Spleen (tissue), 7 donors: Measurements from ENCODE around the gene ZC3H12D.

Source experiments
- POLR2A ChIP-seq, 3 donors: fragments of 450-650 bp; IDR thresholded peaks; one replicate each; pipeline ENCODE4 v1.5.1; 2017; ENCODE audit warnings: antibody characterized with exemption in 3 of 3, mild to moderate bottlenecking in 1 of 3
- TF ChIP-seq, protein P1 (sequence below), 11 experiments: fragments of 200-600 bp in 7 of 11; fragments of 450-650 bp in 4 of 11; sonication (generic) in 4 of 11; IDR thresholded peaks in 8 of 11; conservative IDR thresholded peaks in 3 of 11; 1 replicate in 7 of 11; 2 replicates in 4 of 11; pipeline versions ENCODE4 v1.4.0 to v1.8.0; 2016 to 2021; ENCODE audit warnings: antibody characterized with exemption in 11 of 11, inconsistent platforms in 4 of 11, mild to moderate bottlenecking in 1 of 11
- donor health status: DM: no; HTN: no; CAD: no; lungs with moderate emphysema.
- donor health status: DM: no; HTN: no; CAD: no.
- donor health status: DM: no; HTN: no; CAD: no.

DNA sequence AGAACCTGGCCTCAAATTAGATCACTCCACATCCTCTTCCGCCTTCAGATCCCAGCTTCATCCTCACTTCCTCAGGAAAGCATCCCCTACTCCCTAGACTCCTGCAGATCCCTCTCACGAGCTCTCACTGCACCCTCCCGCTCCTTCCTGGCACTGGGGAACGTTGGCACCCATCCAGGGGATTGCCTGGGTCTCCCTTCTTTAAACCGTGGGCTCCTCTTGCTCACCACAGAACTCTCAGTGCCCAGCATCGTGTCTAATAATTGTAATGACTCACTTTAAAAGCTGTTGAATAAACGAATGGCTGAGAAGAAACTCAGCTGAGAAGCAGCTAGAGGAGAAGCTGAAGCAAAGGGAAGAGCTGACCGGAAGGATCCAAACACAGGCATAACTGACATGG, 20.4 kb downstream of the ZC3H12D start:
- TF ChIP-seq, protein P1, sequence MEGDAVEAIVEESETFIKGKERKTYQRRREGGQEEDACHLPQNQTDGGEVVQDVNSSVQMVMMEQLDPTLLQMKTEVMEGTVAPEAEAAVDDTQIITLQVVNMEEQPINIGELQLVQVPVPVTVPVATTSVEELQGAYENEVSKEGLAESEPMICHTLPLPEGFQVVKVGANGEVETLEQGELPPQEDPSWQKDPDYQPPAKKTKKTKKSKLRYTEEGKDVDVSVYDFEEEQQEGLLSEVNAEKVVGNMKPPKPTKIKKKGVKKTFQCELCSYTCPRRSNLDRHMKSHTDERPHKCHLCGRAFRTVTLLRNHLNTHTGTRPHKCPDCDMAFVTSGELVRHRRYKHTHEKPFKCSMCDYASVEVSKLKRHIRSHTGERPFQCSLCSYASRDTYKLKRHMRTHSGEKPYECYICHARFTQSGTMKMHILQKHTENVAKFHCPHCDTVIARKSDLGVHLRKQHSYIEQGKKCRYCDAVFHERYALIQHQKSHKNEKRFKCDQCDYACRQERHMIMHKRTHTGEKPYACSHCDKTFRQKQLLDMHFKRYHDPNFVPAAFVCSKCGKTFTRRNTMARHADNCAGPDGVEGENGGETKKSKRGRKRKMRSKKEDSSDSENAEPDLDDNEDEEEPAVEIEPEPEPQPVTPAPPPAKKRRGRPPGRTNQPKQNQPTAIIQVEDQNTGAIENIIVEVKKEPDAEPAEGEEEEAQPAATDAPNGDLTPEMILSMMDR (IDR thresholded peaks at IDR 0.05 in 8 of 11, conservative IDR thresholded peaks at IDR 0.05 in 3 of 11), result no peak
- TF ChIP-seq POLR2A (IDR thresholded peaks at IDR 0.05), result no peak
